K562 (cell line): ENCODE measurements around the gene MAP2K7. TPM values are rescaled to one million over a fixed set of nuclear protein-coding genes. Genes with fewer than 3 reads are reported as not detected.

Source experiments
- ARID3A ChIP-seq: IDR thresholded peaks from 2 replicates; pipeline ENCODE4 v1.6.1; 2012; ENCODE audit warnings: low read depth, low read length, improper control_type of control experiment, borderline replicate concordance
- CEBPB ChIP-seq: fragments of 450-650 bp; IDR thresholded peaks from 2 replicates; pipeline ENCODE4 v1.6.1; 2016; ENCODE audit warnings: missing genetic modification characterization, missing compliant biosample characterization
- E2F1 ChIP-seq: sonication (generic); formaldehyde crosslinking; IDR thresholded peaks from 2 replicates; pipeline ENCODE4 v1.8.1; 2023; ENCODE audit warnings: mild to moderate bottlenecking, missing genetic modification reagents, moderate library complexity
- FUS ChIP-seq: fragments of 200-400 bp; formaldehyde crosslinking; optimal IDR thresholded peaks from 2 replicates; pipeline ENCODE3; 2017; ENCODE audit warnings: low read depth, low read length
- HDAC8 ChIP-seq: fragments of 450-650 bp; IDR thresholded peaks from 2 replicates; pipeline ENCODE4 v1.6.1; 2016; ENCODE audit warnings: mild to moderate bottlenecking, missing genetic modification characterization, moderate library complexity, missing compliant biosample characterization
- HMGN3 ChIP-seq: IDR thresholded peaks from 2 replicates; pipeline ENCODE4 v1.6.1; 2011; ENCODE audit warnings: borderline replicate concordance, low read depth, mild to moderate bottlenecking, mixed read lengths, low read length; ENCODE audit not compliant: insufficient read length; ENCODE audit errors: extremely low read depth
- KAT7 ChIP-seq: sonication (generic); formaldehyde crosslinking; IDR thresholded peaks from 2 replicates; pipeline ENCODE4 v1.8.0; 2022; ENCODE audit warnings: missing genetic modification reagents, mild to moderate bottlenecking, borderline replicate concordance
- MAFK ChIP-seq: IDR thresholded peaks from 2 replicates; pipeline ENCODE4 v1.6.1; 2011; ENCODE audit warnings: low read length, improper control_type of control experiment
- NFATC3 ChIP-seq: fragments of 450-650 bp; IDR thresholded peaks from 2 replicates; pipeline ENCODE4 v1.6.1; 2017; ENCODE audit warnings: mild to moderate bottlenecking
- TAF9B ChIP-seq: fragments of 450-650 bp; IDR thresholded peaks from 2 replicates; pipeline ENCODE4 v1.6.1; 2018; ENCODE audit warnings: mild to moderate bottlenecking; ENCODE audit not compliant: partially characterized antibody
- U2AF1 ChIP-seq: fragments of 200-400 bp; formaldehyde crosslinking; optimal IDR thresholded peaks from 2 replicates; pipeline ENCODE3; 2017; ENCODE audit warnings: mild to moderate bottlenecking, low read depth, low read length, moderate library complexity
- ZBTB26 ChIP-seq: fragments of 450-650 bp; formaldehyde crosslinking; IDR thresholded peaks from 2 replicates; pipeline ENCODE4 v1.4.0; 2022; ENCODE audit warnings: missing genetic modification characterization
- ZNF398 ChIP-seq: fragments of 250-450 bp; sonication (Bioruptor Pico); IDR thresholded peaks from 2 replicates; pipeline ENCODE4 v1.8.0; 2021; ENCODE audit warnings: moderate library complexity, mild to moderate bottlenecking, inconsistent platforms
- ZNF583 ChIP-seq: fragments of 250-450 bp; sonication (Bioruptor Pico); IDR thresholded peaks from 2 replicates; pipeline ENCODE4 v1.4.0; 2020
- polyA plus RNA-seq, 8 experiments: library from polyadenylated mRNA; depleted of rRNA in 4 of 8; stranded (reverse) in 5 of 8; unstranded in 3 of 8; fragments of >200 nt; fragmentation: Nextera tagmentation in 2 of 8; fragmentation: Illumina TruSeq in 1 of 8; extraction: Ambion mirVana in 2 of 8; extraction: Trizol in 1 of 8; gene quantifications; 2 replicates each; pipeline versions ENCODE4 v1.2.1 to v1.2.3, GENCODE V29; 2011 to 2014; ENCODE audit warnings: inconsistent platforms in 1 of 8, missing spikeins in 1 of 8
- total RNA-seq, 7 experiments: library from RNA; depleted of rRNA in 6 of 7; stranded (reverse); fragments of >200 nt in 6 of 7; fragmentation: Illumina TruSeq in 2 of 7; extraction: Trizol in 2 of 7; gene quantifications; 2 replicates each; pipeline versions ENCODE4 v1.2.1 to v1.2.3, GENCODE V29; 2011 to 2021; ENCODE audit warnings: low replicate concordance in 1 of 7
- TF ChIP-seq, protein P1 (sequence below), 2 experiments: fragments of 450-650 bp in 1 of 2; sonication (generic) in 1 of 2; formaldehyde crosslinking in 1 of 2; IDR thresholded peaks in 1 of 2; conservative IDR thresholded peaks in 1 of 2; 2 replicates each; pipeline versions ENCODE4 v1.6.1 to v1.8.1; 2016 to 2023; ENCODE audit warnings: mild to moderate bottlenecking in 2 of 2, moderate library complexity in 2 of 2, inconsistent platforms in 1 of 2, missing genetic modification reagents in 1 of 2
- TF ChIP-seq, protein P2 (sequence below): fragments of 450-650 bp; formaldehyde crosslinking; IDR thresholded peaks from 2 replicates; pipeline ENCODE4 v1.4.0; 2020; ENCODE audit warnings: mild to moderate bottlenecking, moderate library complexity
- TF ChIP-seq, protein P3 (sequence below): IDR thresholded peaks from 2 replicates; pipeline ENCODE4 v1.6.1; 2011; ENCODE audit not compliant: insufficient read length; ENCODE audit errors: extremely low read depth

Gene MAP2K7
- total and polyA plus RNA-seq, 9 of the 15 experiments (the other 6 are each of a cell fraction or from before 2014, with no cell fraction given), result 0.51 to 45.8 (median 14.1) TPM

- TF ChIP-seq, protein P1, sequence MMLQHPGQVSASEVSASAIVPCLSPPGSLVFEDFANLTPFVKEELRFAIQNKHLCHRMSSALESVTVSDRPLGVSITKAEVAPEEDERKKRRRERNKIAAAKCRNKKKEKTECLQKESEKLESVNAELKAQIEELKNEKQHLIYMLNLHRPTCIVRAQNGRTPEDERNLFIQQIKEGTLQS (IDR thresholded peaks at IDR 0.05), result no peak
- TF ChIP-seq, protein P1 (CRISPR knock-in tag; conservative IDR thresholded peaks at IDR 0.05), result no peak
- no peak for TF ChIP-seq MAFK
- no peak for TF ChIP-seq HDAC8 (tag)
- no peak for TF ChIP-seq U2AF1
- TF ChIP-seq, protein P2, sequence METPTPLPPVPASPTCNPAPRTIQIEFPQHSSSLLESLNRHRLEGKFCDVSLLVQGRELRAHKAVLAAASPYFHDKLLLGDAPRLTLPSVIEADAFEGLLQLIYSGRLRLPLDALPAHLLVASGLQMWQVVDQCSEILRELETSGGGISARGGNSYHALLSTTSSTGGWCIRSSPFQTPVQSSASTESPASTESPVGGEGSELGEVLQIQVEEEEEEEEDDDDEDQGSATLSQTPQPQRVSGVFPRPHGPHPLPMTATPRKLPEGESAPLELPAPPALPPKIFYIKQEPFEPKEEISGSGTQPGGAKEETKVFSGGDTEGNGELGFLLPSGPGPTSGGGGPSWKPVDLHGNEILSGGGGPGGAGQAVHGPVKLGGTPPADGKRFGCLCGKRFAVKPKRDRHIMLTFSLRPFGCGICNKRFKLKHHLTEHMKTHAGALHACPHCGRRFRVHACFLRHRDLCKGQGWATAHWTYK (CRISPR knock-in tag), result 0 out of 2 replicates have a peak, but pooled peaks have one; percentile 25
- no peak for TF ChIP-seq ARID3A
- TF ChIP-seq ZNF583 (CRISPR knock-in tag), result no peak
- no peak for TF ChIP-seq ZNF398 (CRISPR knock-in tag)
- 0 out of 2 replicates have a peak, but pooled peaks have one; percentile 66 for TF ChIP-seq E2F1
- TF ChIP-seq, protein P3, sequence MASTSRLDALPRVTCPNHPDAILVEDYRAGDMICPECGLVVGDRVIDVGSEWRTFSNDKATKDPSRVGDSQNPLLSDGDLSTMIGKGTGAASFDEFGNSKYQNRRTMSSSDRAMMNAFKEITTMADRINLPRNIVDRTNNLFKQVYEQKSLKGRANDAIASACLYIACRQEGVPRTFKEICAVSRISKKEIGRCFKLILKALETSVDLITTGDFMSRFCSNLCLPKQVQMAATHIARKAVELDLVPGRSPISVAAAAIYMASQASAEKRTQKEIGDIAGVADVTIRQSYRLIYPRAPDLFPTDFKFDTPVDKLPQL, result no peak
- TF ChIP-seq ZBTB26 (CRISPR knock-in tag), result peak; percentile 91; the same call in 1 of the 2 replicates
- TF ChIP-seq HMGN3, result peak; percentile 15
- TF ChIP-seq FUS, result no peak
- no peak for TF ChIP-seq TAF9B
- no peak for TF ChIP-seq NFATC3
- TF ChIP-seq CEBPB (tag), result no peak
- TF ChIP-seq KAT7, result no peak
These were observed 17.0 kb downstream of the MAP2K7 start (continued) for GRCh38 chr19:7920519-7921301.
